ENCODE measurements around the gene GADD45GIP1.
"Not testable (repeated sequence)": the region's sequence is repeated elsewhere in the genome, so short reads cannot be mapped to it uniquely, and the experiment has no call there.

GADD45GIP1 gene

DNA sequence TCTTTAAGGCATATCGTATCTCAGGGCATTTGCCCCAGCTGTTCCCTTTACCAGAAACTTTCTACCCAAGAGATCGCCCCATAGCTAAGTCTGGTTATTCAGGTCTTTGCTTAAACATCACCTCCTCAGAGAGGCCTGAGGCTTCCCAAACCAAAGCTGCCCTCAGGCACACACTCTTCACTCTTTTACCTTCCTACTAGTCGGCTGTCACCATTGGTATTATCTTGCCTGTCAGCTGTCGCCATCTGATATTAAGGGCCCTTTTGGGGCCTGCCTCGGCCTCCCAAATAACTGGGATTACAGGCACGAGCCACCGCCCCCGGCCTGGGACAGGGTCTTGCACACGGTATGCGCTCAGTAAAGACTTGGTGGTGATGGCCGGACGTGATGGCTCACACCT lies 1.0 kb downstream of the GADD45GIP1 start:
- Mint-ChIP-seq H3K27ac (peak overlapping the region; percentile 71), H3K9me3 (no peaks in the 10 kb centered on the region), H3K36me3 (ENCODE audit: low read depth) (peaks cover 34% of the 10 kb centered on the region), H3K4me3 (peak overlapping the region; percentile 82), H3K27me3 (no peaks in the 10 kb centered on the region), H3K4me1 (peaks cover 39% of the 10 kb centered on the region)
- DNase-seq = no peak
- no peak for ATAC-seq

DNA sequence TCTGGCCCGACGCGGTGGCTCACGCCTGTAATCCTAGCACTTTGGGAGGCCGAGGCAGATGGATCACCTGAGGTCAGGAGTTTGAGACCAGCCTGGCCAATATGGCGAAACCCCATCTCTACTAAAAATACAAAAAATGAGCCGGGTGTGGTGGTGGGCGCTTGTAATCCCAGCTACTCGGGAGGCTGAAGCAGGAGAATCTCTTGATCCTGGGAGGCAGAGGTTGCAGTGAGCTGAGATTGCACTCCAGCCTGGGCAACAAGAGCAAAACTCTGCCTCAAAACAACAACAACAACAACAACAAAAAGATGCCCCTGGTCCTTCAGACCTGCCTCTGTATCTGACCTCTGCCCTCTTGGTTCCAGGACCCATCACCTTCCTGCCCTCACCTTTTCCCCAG lies 1.4 kb downstream of the GADD45GIP1 start:
- DNase-seq, H3K27me3 Mint-ChIP-seq, ATAC-seq, H3K9me3 Mint-ChIP-seq: not testable (repeated sequence)
- peaks cover 39% of the 10 kb centered on the region for H3K4me1 Mint-ChIP-seq
- peak overlapping the region; percentile 71 for H3K27ac Mint-ChIP-seq
- H3K36me3 Mint-ChIP-seq (ENCODE audit: low read depth) = peaks cover 38% of the 10 kb centered on the region
- peak overlapping the region; percentile 82 for H3K4me3 Mint-ChIP-seq

DNA sequence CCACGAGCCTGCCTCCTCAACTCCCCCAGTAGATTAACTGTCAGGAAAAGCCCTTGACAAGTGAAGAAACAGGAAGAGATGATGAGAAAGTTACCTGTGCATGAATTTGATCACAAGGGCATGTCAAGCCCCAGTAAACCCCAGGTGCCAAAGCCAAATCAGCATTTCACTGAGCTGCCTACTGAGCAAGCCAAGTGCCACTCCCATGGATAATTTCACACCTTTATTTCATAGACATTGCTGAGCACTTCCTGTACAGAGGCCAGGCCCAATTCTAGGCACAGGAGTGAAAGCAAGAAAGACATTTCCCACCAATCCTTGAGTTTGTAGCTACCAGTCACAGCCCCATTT lies 2.4 kb downstream of the GADD45GIP1 start:
- Mint-ChIP-seq H3K4me1 (peaks cover 41% of the 10 kb centered on the region), H3K4me3 (peak overlapping the region; percentile 82), H3K36me3 (ENCODE audit: low read depth) (peaks cover 48% of the 10 kb centered on the region), H3K27me3 (no peaks in the 10 kb centered on the region), H3K27ac (peak overlapping the region; percentile 71), H3K9me3 (no peaks in the 10 kb centered on the region)
- DNase-seq = no peak
- no peak for ATAC-seq

DNA sequence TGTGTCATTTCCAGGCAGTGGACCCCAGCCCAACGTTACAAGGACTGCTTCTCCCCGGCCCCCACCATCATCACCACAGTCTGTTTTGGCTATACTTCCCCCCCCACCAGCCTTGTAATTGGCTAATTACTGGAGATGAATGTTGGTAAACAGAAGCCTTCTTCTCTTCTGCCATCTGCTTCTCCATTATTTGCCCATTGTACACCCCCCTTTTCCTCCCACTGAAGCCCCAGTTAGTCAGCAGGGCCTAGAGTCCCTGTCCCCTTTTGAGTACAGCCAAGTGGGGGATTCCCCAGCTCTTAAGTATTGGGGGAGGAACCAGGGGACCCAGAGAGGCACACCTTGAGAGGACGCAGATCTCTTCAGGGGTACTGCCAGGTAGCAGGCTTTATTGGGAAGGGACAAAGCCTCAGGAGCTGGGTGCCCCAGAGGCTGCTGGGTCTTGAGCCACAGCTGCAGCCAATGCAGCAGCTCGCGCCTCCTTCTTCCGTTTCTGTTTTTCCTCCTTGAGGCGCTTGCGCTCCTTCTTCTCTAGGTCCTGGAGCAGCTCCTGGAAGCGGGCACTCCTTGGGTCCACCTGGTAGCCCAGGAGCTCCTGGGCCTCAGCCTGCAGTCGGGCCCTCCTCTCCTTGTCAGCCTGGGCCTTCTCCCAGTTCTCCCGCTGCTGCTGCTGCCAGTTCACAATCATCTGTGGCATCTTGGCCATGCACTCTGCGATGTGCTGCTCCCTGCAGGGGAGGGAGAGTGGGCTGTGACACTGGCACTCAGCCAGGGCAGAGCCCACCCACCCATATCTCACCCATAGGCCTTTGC lies 3.0 kb downstream of the GADD45GIP1 start:
- Mint-ChIP-seq H3K27me3 (no peaks in the 10 kb centered on the region), H3K9me3 (no peaks in the 10 kb centered on the region), H3K36me3 (ENCODE audit: low read depth) (peaks cover 51% of the 10 kb centered on the region), H3K27ac (peak overlapping the region; percentile 71), H3K4me1 (peaks cover 41% of the 10 kb centered on the region), H3K4me3 (peak overlapping the region; percentile 82)
- ATAC-seq (peak; percentile 9), DNase-seq (no peak)

DNA sequence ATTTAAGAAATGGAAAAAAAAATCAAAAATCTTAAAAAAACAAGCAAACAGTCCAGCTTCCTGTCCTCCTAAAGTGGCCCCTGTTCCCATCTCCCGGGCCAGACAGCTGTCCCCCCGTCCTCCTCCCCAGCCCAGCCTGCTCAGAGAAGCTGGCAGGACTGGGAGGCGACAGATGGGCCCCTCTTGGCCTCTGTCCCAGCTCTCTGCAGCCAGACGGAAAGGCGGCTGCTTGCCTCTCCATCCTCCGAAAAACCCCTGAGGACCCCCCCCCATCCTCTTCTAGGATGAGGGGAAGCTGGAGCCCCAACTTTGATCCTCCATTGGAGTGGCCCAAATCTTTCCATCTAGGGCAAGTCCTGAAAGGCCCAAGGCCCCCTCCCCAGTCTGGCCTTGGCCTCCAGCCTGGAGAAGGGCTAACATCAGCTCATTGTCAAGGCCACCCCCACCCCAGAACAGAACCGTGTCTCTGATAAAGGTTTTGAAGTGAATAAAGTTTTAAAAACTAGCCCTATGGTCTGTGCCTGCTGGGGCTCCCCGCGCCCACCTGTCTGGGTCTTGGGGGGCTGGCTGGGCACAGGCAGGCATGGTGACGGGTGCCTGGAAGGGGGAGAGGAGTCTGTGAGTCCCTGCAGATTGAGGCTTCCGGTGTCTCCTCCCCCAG lies 3.8 kb downstream of the GADD45GIP1 start:
- Mint-ChIP-seq H3K36me3 (ENCODE audit: low read depth) (peaks cover 54% of the 10 kb centered on the region), H3K27me3 (no peaks in the 10 kb centered on the region), H3K4me3 (no peak overlapping the region), H3K4me1 (peaks cover 41% of the 10 kb centered on the region), H3K27ac (no peak overlapping the region), H3K9me3 (no peaks in the 10 kb centered on the region)
- ATAC-seq (no peak), DNase-seq (no peak)

DNA sequence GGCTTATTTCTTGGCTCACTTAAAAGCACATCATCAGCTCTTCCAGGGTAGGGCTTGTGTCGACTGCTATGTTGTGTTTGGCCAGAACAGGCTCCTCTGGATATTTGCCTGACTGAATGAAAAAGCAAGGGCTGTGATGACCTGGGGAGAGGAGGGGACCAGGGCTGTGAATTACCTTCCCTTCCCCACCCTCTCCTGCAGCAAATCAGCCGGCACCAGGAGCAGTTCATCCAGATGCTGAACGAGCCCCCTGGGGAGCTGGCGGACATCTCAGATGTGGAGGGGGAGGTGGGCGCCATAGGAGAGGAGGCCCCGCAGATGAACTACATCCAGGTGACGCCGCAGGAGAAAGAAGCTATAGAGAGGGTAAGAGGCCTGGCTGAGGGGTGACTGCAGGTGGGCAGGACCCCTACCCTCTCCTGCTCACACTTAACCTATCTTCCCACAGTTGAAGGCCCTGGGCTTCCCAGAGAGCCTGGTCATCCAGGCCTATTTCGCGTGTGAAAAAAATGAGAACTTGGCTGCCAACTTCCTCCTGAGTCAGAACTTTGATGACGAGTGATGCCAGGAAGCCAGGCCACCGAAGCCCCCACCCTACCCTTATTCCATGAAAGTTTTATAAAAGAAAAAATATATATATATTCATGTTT lies 4.4 kb downstream of the GADD45GIP1 start:
- H3K9me3 Mint-ChIP-seq = no peaks in the 10 kb centered on the region
- DNase-seq (no peak), ATAC-seq (no peak)
- no peak overlapping the region for H3K27ac Mint-ChIP-seq
- peaks cover 59% of the 10 kb centered on the region for H3K36me3 Mint-ChIP-seq (ENCODE audit: low read depth)
- H3K4me1 Mint-ChIP-seq = peaks cover 43% of the 10 kb centered on the region
- no peaks in the 10 kb centered on the region for H3K27me3 Mint-ChIP-seq
- no peak overlapping the region for H3K4me3 Mint-ChIP-seq

DNA sequence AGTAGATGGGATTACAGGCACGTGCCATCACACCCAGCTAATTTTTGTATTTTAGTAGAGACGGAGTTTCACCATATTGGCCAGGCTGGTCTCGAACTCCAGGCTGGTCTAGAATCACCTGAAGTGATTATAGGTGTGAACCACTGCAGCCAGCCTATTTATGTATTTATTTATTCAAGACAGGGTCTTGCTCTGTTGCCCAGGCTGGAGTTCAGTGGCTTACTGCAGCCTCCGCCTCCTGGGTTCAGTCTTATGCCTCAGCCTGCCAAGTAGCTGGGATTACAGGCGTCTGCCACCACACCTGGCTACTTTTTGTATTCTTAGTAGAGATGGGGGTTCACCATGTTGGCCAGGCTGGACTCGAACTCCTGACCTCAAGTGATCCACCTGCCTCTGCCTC lies 5.0 kb downstream of the GADD45GIP1 start:
- not testable (repeated sequence) for H3K9me3 Mint-ChIP-seq

DNA sequence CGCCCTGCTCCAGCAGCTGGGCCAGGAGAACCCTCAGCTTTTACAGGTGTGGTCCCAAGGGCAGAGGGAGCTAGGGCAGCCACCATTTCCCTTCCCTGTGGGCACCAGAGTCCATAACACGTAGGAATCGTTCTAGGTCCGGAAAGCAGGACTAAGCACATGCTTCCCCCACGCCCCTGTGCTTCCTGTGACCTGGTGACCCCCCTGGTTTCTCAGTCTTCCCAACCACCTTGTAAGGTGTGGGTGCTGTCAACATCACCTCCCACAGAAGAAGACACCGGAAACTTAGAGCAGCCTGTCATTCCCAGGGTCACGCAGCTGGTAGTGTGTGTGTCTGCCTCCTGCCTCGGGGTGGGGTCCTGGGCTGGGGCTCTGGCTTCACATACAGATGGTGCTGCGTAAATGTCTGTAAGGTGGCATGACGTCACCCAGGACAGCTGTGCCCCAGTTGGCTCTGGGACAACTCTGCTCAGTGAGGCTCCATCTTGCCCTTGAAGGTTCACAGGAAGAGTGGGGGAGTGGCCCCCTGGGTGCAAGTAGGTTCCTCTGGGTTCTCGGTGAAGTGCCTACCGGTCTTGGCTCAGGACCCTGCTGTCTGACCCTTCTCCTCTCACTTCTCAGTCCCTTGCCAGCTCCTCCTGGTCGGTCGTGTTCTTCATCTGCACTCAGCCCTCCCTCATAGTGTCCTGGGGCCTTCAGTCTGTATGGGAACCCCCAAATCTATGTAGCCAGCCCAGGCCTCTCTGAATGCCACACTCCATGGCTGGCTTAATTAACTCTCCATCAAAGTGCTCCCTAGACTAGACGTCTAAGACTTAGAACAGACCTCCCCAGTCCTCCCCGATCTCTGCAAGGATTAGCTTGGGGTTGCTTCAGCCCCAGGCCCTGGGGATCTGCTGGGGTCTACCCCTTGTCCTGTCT lies 7.4 kb downstream of the GADD45GIP1 start:
- Mint-ChIP-seq H3K9me3 (no peaks in the 10 kb centered on the region), H3K27ac (peak overlapping the region; percentile 59), H3K27me3 (peaks cover 2% of the 10 kb centered on the region), H3K36me3 (ENCODE audit: low read depth) (peaks cover 69% of the 10 kb centered on the region), H3K4me1 (peaks cover 47% of the 10 kb centered on the region), H3K4me3 (no peak overlapping the region)
- ATAC-seq (no peak), DNase-seq (no peak)

More for the DNA sequence above, 5.0 kb downstream of the GADD45GIP1 start:
- Mint-ChIP-seq H3K4me1 (peaks cover 44% of the 10 kb centered on the region), H3K36me3 (ENCODE audit: low read depth) (peaks cover 64% of the 10 kb centered on the region)
- not testable (repeated sequence) for ATAC-seq, H3K27ac Mint-ChIP-seq, DNase-seq, H3K27me3 Mint-ChIP-seq, H3K4me3 Mint-ChIP-seq

DNA sequence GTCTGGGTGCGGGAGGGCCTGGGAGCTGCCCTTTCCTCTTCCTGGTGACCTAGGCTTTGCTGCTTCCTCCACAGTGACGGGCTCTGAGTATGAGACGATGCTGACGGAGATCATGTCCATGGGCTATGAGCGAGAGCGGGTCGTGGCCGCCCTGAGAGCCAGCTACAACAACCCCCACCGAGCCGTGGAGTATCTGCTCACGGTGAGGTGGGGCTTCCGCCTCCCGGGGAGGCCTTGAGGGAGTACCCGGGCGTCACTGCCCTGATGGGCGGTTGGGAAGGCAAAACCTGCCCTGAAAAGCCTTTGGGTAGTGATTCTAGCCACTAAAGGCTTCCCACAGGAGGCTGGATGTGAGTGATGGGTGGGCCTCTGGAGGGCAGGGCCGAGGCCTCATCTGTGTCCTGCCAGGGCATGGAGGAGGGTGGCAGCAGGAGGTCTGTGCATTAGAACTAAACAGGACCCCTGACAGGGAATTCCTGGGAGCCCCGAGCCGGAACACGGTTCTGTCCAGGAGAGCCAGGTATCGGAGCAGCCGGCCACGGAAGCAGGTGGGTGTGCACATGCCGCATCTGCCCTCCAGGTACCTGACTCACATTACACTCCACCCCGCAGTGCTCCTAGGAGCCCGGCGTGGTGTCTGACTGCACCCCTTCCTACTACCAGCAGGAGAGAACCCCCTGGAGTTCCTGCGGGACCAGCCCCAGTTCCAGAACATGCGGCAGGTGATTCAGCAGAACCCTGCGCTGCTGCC lies 8.2 kb downstream of the GADD45GIP1 start:
- Mint-ChIP-seq H3K4me3 (no peak overlapping the region), H3K27me3 (peaks cover 2% of the 10 kb centered on the region), H3K4me1 (peaks cover 44% of the 10 kb centered on the region), H3K9me3 (no peaks in the 10 kb centered on the region), H3K36me3 (ENCODE audit: low read depth) (peaks cover 66% of the 10 kb centered on the region), H3K27ac (no peak overlapping the region)
- DNase-seq (no peak), ATAC-seq (no peak)

DNA sequence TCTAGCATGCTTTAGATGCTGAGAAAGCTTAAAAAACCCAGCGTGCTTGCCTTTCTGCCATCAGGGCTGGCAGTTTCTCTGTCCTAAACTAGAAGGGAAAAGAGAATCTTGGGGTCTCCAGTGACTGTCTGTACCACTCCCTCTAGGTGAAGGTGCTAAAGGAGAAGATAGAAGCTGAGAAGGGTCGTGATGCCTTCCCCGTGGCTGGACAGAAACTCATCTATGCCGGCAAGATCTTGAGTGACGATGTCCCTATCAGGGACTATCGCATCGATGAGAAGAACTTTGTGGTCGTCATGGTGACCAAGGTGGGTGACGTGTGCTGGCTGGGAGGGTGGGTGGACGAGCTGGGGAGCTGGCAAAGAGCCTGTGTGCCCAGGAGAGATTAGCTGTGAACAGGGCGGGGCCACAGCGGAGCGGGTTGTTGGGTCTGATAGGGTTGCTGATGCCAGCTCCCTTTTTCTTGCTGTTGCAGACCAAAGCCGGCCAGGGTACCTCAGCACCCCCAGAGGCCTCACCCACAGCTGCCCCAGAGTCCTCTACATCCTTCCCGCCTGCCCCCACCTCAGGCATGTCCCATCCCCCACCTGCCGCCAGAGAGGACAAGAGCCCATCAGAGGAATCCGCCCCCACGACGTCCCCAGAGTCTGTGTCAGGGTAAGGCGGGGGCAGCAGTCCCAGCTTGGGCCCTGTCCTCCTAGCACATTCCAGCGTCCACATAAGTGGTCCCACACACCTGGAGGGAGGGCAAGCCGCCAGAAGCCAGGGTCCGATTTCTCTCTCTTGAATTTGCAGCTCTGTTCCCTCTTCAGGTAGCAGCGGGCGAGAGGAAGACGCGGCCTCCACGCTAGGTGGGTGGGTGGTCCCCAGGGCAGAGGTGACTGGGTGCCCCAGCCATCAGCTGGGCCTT lies 9.1 kb downstream of the GADD45GIP1 start:
- DNase-seq = no peak
- Mint-ChIP-seq H3K27ac (peak overlapping the region; percentile 94), H3K36me3 (ENCODE audit: low read depth) (peaks cover 73% of the 10 kb centered on the region), H3K4me1 (peaks cover 46% of the 10 kb centered on the region), H3K4me3 (peak overlapping the region; percentile 91), H3K9me3 (no peaks in the 10 kb centered on the region), H3K27me3 (peaks cover 2% of the 10 kb centered on the region)
- ATAC-seq = no peak

DNA sequence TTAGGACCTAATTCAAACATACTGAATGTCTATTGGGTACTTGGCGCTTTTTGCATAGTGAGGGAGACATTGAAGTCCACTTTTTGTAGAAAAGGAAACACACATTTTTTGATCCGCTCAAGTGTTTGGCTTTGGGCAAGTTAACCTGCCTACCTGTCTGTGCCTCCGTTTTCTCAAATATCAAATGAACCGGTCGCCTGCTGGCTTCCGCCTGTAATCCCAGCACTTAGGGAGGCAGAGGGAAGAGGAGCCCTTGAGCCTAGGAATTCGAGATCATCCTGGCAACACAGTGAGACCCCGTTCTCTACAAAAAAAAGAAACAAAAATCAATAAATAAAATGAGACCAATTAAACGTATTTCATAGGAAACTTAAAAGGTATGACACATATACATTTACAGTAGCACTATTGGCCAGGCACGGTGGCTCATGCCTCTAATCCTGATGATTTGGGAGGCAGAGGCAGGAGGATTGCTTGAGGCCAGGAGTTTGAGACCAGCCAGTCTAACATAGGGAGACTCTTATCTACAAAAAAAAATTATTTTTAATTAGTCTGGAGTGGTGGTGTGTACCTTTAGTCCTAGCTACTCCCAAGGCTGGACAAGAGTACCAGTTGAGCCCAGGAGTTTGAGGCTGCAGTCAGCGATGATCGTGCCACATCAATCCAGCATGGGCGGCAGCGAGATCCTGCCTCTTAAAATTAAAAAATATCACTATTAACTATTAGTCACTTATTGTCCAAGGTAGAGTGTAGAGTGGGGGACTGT lies 10.1 kb downstream of the GADD45GIP1 start:
- H3K36me3 Mint-ChIP-seq (ENCODE audit: low read depth) = peaks cover 79% of the 10 kb centered on the region

DNA sequence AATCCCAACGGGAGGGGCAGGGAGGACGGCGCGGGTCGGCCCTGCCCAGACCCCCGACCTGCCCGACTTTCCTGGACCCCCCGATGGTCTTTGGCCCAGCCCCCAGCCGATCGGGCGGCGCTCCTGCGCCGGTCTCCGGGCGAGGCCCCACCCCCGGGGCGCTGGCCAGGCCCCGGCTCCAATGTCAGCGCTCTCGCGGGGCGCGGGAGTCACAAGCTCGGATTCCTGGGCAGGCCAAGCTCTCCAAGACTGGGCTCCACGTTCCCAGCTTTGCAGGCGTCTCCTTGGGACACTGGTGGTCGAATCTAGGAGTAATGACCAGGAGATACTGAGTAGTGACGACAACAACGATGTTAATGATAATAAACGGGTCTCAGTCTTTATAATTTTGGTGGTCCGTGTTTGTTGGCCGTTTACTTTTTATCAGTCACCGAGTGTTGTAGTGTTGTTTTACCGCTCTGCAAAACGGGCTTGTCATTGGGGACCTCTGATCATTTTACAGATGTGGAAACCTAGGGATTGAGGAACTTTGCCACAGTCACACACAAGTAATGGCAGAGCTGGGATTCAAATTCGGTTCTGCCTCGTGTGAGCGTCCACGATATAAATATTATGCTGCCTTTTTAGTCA lies 10.8 kb downstream of the GADD45GIP1 start:
- H3K36me3 Mint-ChIP-seq (ENCODE audit: low read depth) = peaks cover 80% of the 10 kb centered on the region
- ATAC-seq (peak; percentile 53), DNase-seq (peak; percentile 63)
- H3K4me3 Mint-ChIP-seq = peak overlapping the region; percentile 91
- peak overlapping the region; percentile 94 for H3K27ac Mint-ChIP-seq
- H3K4me1 Mint-ChIP-seq = peaks cover 56% of the 10 kb centered on the region
- H3K9me3 Mint-ChIP-seq = no peaks in the 10 kb centered on the region
- H3K27me3 Mint-ChIP-seq = peaks cover 2% of the 10 kb centered on the region

More for the DNA sequence above, 10.1 kb downstream of the GADD45GIP1 start:
- no peak for DNase-seq
- no peak for ATAC-seq
- Mint-ChIP-seq H3K27ac (peak overlapping the region; percentile 94), H3K27me3 (peaks cover 2% of the 10 kb centered on the region), H3K4me1 (peaks cover 54% of the 10 kb centered on the region), H3K4me3 (peak overlapping the region; percentile 91), H3K9me3 (no peaks in the 10 kb centered on the region)

All from activated naive CD8-positive, alpha-beta T cell treated with anti-CD3 and anti-CD28 coated beads, Interleukin-2, amount 50 U/mL, for 24 hours (primary cell).